Fibroblast of villous mesenchyme (primary cell): ENCODE results near the gene SULT4A1. TPM values are rescaled to one million over a fixed set of nuclear protein-coding genes. Genes with fewer than 3 reads are reported as not detected.
A peak's percentile ranks its signal among the peaks of the same experiment; 100 is the strongest.

Experiments used
- DNase-seq: peaks from one replicate; pipeline ENCODE4 v3.0.0-alpha.2; 2010; ENCODE audit warnings: low read depth
- H3K4me3 ChIP-seq: 2 replicates; pipeline ENCODE4 v1.5.1; 2011; ENCODE audit warnings: low read depth, mild to moderate bottlenecking, low read length
- CTCF ChIP-seq: IDR thresholded peaks from 2 replicates; pipeline ENCODE4 v1.5.1; 2012; ENCODE audit warnings: low read depth, mild to moderate bottlenecking, low read length; ENCODE audit not compliant: insufficient read depth
- total RNA-seq: library from RNA; depleted of rRNA; stranded (reverse); fragments of >200 nt; gene quantifications from 2 replicates; pipeline ENCODE4 v1.2.3, GENCODE V29; 2012

The SULT4A1 gene
- total RNA-seq, 1 donor = not detected

- no peak for TF ChIP-seq CTCF
- H3K4me3 ChIP-seq = no peak overlapping the region
- no peak for DNase-seq
Measured at GRCh38 chr22:43851058-43851978, 11.0 kb downstream of the SULT4A1 start.

- TF ChIP-seq CTCF = no peak
- no peak for DNase-seq
- no peak overlapping the region for H3K4me3 ChIP-seq
Measured at GRCh38 chr22:43850529-43850928, 11.8 kb downstream of the SULT4A1 start.

- DNase-seq = no peak
- H3K4me3 ChIP-seq = no peak overlapping the region
- no peak for TF ChIP-seq CTCF
Measured at GRCh38 chr22:43849731-43850130, 12.6 kb downstream of the SULT4A1 start.

GRCh38 chr22:43848366-43849171 is 13.7 kb downstream of the SULT4A1 start:
- H3K4me3 ChIP-seq = no peak overlapping the region
- peak; percentile 49 for TF ChIP-seq CTCF
- peak; percentile 29 for DNase-seq

- no peak for TF ChIP-seq CTCF
- no peak for DNase-seq
- H3K4me3 ChIP-seq = no peak overlapping the region
Measured at GRCh38 chr22:43847376-43848289, 14.7 kb downstream of the SULT4A1 start.

- no peak overlapping the region for H3K4me3 ChIP-seq
- no peak for DNase-seq
- no peak for TF ChIP-seq CTCF
Measured at GRCh38 chr22:43846966-43847365, 15.3 kb downstream of the SULT4A1 start.
